GOT3 (cell line): ENCODE measurements around the gene MSMB.
"Not testable (repeated sequence)": the region's sequence is repeated elsewhere in the genome, so short reads cannot be mapped to it uniquely, and the experiment has no call there.

Experiments
- DNase-seq: peaks from one replicate; lab custom pipeline; 2025; ENCODE audit warnings: mixed read lengths; lab: John Stamatoyannopoulos, UW

The MSMB gene

DNA sequence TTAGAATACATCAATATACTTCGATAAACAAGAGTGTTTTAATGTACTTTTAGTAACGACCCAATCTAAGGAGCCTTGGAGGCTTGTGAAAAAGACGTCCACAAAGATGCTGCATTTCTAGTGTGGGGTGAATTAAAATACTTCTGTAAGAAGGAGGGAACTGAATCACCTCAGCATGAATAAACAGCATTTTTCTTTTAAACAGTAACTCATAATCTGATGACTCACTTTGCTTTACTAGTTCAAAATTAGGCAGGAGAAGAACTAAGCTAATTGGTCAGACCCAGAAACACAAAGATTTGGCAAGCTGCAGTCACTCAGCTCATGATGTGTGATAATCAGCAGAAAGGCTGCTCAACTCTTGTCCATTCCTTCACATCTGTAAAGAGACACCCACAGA is 39.9 kb downstream of the MSMB start:
- DNase-seq = no peak

- no peak for DNase-seq
Measured at GRCh38 chr10:46005383-46005782, 40.7 kb downstream of the MSMB start.

DNA sequence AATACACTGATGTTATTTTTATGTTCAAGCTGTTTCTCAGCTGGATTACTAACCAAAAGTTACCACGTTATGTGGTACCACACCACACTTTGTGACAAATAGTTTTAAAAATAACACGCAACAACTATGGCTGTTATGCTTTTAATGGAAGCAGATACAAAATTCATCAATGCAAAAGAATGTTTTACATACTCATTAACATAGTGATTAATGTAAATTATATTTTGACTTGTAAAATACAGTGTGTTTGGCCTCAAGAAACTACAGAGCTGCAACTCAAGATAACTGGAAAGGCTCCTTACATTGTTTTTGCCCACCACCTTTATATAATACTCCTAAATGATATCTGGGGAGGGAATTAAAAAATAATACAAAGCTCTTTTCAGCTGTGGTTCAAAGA is 41.1 kb downstream of the MSMB start:
- no peak for DNase-seq

DNA sequence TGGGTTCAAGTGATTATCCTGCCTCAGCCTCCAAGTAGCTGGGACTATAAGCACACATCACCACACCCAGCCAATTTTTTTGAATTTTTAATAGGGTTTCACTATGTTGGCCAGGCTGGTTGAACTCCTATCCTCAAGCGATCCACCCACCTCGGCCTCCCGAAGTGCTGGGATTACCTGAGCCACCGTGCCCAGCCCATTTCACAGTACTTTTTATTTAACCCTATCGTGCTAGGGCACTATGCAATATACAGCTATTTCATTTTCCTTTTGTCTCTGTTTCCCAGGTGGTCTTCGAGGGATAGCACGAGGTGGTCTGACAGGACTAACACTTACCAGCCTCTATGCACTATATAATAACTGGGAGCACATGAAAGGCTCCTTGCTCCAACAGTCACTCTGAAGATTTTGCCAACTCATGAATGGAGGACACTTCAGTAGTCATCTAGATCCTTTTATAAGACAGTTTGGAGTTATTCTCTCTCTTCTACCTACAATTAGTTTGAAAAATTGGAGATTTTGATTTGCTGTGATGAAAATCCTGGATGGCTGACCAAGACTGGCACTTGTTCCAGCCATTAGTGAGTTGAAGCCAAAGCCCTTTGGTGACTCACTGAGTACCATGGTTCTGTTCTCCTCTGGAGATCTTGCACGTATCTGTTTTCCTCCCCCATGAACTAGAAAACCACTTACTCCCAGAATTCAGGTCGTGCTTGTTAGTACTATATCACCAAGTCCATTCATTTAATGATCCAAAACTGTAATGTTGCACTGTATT is 43.0 kb downstream of the MSMB start:
- DNase-seq = no peak

- not testable (repeated sequence) for DNase-seq
Measured at GRCh38 chr10:46002189-46002687, 43.8 kb downstream of the MSMB start.

- no peak for DNase-seq
Measured at GRCh38 chr10:46001187-46001756, 44.8 kb downstream of the MSMB start.

DNA sequence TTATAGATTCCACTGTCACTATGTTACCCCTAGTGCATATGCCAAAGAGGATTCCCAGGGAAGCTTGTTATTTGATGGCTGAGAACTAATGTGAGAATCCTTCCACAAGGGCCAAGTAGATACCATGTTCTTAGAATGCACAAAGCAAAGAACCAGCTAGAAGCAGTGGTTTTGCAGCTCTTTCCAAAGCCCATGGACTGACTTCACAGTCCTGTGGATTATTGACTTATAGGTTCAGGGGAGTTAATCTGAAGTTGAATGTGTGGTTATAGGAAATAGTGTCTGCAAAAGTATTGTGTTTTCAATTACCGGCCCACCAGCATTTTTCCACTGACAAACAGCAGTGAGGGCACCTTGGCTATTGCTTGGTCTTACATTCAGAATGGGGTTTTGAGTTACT is 45.5 kb downstream of the MSMB start:
- no peak for DNase-seq

- DNase-seq = not testable (repeated sequence)
Measured at GRCh38 chr10:45999955-46000354, 46.1 kb downstream of the MSMB start.

DNA sequence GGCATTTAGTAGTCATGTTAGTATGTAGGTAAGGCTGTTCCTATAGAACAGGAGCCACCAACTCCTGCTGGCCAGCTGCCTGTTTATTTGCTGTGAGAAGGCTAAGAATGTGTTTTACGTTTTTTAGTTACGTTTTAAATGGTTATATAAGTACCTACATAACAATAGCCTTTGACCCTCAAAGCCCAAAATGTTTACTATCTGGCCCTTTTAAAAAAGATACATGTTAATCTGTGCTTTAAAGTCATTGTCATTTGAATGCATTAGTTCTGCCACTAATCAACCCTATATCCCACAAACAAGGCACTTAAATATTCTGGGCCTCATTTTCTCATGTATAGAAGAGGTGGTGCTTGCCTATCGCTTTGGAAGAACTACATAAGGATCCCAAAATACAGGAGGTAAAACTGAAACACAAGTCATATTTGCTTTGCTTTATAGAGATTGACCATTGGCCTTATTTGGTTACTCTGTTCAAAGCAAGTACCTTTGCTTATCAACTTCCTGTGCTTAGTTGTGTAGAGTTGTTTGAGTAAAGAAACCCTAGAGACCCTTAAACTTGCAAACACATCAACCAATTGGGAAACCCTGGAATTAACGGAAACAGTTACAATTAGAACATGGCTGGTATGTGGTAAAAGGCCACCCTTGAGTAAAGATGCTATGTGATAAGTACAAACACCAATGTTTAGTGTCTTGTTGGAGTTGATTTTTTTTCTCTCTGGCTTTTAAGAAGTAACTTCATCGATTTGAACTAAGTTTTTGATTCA is 47.9 kb downstream of the MSMB start:
- no peak for DNase-seq

DNA sequence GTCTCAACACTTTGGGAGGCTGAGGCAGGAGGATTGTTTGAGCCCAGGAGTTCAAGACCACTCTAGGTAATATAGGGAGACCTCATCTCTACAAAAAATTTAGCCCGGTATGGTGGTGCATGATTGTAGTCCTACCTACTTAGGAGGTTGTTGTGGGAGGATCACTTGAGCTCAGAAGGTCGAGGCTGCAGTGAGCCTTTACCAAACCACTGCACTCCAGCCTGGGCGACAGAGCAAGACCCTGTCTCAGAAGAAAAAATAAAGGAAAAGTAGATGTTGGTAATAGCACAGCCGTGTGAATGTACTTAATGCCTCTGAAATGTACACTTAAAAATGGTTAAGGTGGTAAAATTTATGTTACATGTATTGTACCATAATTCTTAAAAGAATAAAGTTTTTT is 48.5 kb downstream of the MSMB start:
- DNase-seq = no peak

GRCh38 chr10:45985590-45985989 is 60.5 kb downstream of the MSMB start:
- not testable (repeated sequence) for DNase-seq

GRCh38 chr10:45984473-45984872 is 61.6 kb downstream of the MSMB start:
- not testable (repeated sequence) for DNase-seq

- DNase-seq = not testable (repeated sequence)
Measured at GRCh38 chr10:45983538-45984186, 62.4 kb downstream of the MSMB start.
